Measurements from ENCODE around the gene NEURL2.
"Not testable (repeated sequence)": the region's sequence is repeated elsewhere in the genome, so short reads cannot be mapped to it uniquely, and the experiment has no call there.

NEURL2 gene

GRCh38 chr20:45920462-45921336, 29.7 kb upstream of the NEURL2 start:
- DNase-seq (ENCODE audit: low spot score): no peak

GRCh38 chr20:45919542-45920399, 28.8 kb upstream of the NEURL2 start:
- no peak for DNase-seq (ENCODE audit: low spot score)

GRCh38 chr20:45918779-45919537, 27.9 kb upstream of the NEURL2 start:
- DNase-seq (ENCODE audit: low spot score): no peak

- no peak for DNase-seq (ENCODE audit: low spot score)
These were observed 27.3 kb upstream of the NEURL2 start for GRCh38 chr20:45918182-45918737.

- no peak for DNase-seq (ENCODE audit: low spot score)
These were observed 26.8 kb upstream of the NEURL2 start for GRCh38 chr20:45917790-45918141.

GRCh38 chr20:45913116-45913515, 22.1 kb upstream of the NEURL2 start:
- no peak for DNase-seq (ENCODE audit: low spot score)

GRCh38 chr20:45912344-45912682, 21.3 kb upstream of the NEURL2 start:
- no peak for DNase-seq (ENCODE audit: low spot score)

GRCh38 chr20:45911486-45912343, 20.7 kb upstream of the NEURL2 start, which contains the start of gene PLTP:
PLTP (minus strand) TSS chr20:45912155; CDS start chr20:45911452, 703 bp downstream.
- DNase-seq (ENCODE audit: low spot score): no peak

- DNase-seq (ENCODE audit: low spot score): peak; percentile 98
These were observed 19.9 kb upstream of the NEURL2 start for GRCh38 chr20:45910670-45911485.

GRCh38 chr20:45909817-45910669, 19.0 kb upstream of the NEURL2 start:
- no peak for DNase-seq (ENCODE audit: low spot score)

- DNase-seq (ENCODE audit: low spot score): no peak
These were observed 18.4 kb upstream of the NEURL2 start for GRCh38 chr20:45909336-45909808.

- no peak for DNase-seq (ENCODE audit: low spot score)
These were observed 17.1 kb upstream of the NEURL2 start for GRCh38 chr20:45908084-45908483.

GRCh38 chr20:45907219-45907948, 16.4 kb upstream of the NEURL2 start:
- DNase-seq (ENCODE audit: low spot score): no peak

GRCh38 chr20:45905505-45906079, 14.6 kb upstream of the NEURL2 start:
- DNase-seq (ENCODE audit: low spot score): no peak

- no peak for DNase-seq (ENCODE audit: low spot score)
These were observed 13.8 kb upstream of the NEURL2 start for GRCh38 chr20:45904583-45905504.

GRCh38 chr20:45902199-45902701, 11.2 kb upstream of the NEURL2 start:
- no peak for DNase-seq (ENCODE audit: low spot score)

- DNase-seq (ENCODE audit: low spot score): not testable (repeated sequence)
These were observed 10.3 kb upstream of the NEURL2 start for GRCh38 chr20:45901332-45901731.

All from hematopoietic multipotent progenitor cell treated with erythropoietin and hydrocortisone succinate and interleukin-3 and kit ligand, for 17 days (in vitro differentiated cells).